ENCODE results near the gene ANO2. TPM values are rescaled to one million over a fixed set of nuclear protein-coding genes. Genes with fewer than 3 reads are reported as not detected.
"Not testable (repeated sequence)": the region's sequence is repeated elsewhere in the genome, so short reads cannot be mapped to it uniquely, and the experiment has no call there.

ANO2 gene
- total RNA-seq, 2 experiments from 2014 or later, result not detected

- no peak overlapping the region for H3K4me3 Mint-ChIP-seq
- peaks cover 2% of the 10 kb centered on the region for H3K9me3 Mint-ChIP-seq
- POLR2A ChIA-PET, result no interaction called here
- ATAC-seq (no peak), DNase-seq (peak; percentile 59)
- H3K36me3 Mint-ChIP-seq (ENCODE audit: low read depth), result no peaks in the 10 kb centered on the region
- H3K4me1 Mint-ChIP-seq (ENCODE audit: low read depth), result peaks cover 5% of the 10 kb centered on the region
- H3K27ac Mint-ChIP-seq, result no peak overlapping the region
- TF ChIP-seq CTCF (IDR thresholded peaks at IDR 0.05), result no peak
- CTCF ChIA-PET, result no interaction called here
- H3K27me3 Mint-ChIP-seq, result peaks cover 39% of the 10 kb centered on the region
- intact Hi-C loops (cut with micrococcal nuclease), result no loop called here
These were observed 55.5 kb downstream of the ANO2 start for GRCh38 chr12:5889381-5890047.

GRCh38 chr12:5888816-5889315 lies 56.2 kb downstream of the ANO2 start:
- ChIA-PET CTCF (no interaction called here), POLR2A (no interaction called here)
- ATAC-seq (no peak), DNase-seq (no peak)
- H3K27ac Mint-ChIP-seq, result no peak overlapping the region
- peaks cover 5% of the 10 kb centered on the region for H3K4me1 Mint-ChIP-seq (ENCODE audit: low read depth)
- intact Hi-C loops (cut with micrococcal nuclease), result no loop called here
- no peaks in the 10 kb centered on the region for H3K36me3 Mint-ChIP-seq (ENCODE audit: low read depth)
- no peak for TF ChIP-seq CTCF (IDR thresholded peaks at IDR 0.05)
- peaks cover 2% of the 10 kb centered on the region for H3K9me3 Mint-ChIP-seq
- peaks cover 38% of the 10 kb centered on the region for H3K27me3 Mint-ChIP-seq
- no peak overlapping the region for H3K4me3 Mint-ChIP-seq

GRCh38 chr12:5887819-5888218 lies 57.2 kb downstream of the ANO2 start:
- peaks cover 42% of the 10 kb centered on the region for H3K27me3 Mint-ChIP-seq
- intact Hi-C loops (cut with micrococcal nuclease); ATAC-seq; H3K27ac Mint-ChIP-seq; H3K36me3 Mint-ChIP-seq (ENCODE audit: low read depth); POLR2A ChIA-PET; H3K4me1 Mint-ChIP-seq (ENCODE audit: low read depth); H3K9me3 Mint-ChIP-seq: not testable (repeated sequence)
- peak overlapping the region; percentile 69 for H3K4me3 Mint-ChIP-seq
- CTCF ChIA-PET, result interaction anchor here (1.5 kb wide), 1 partner anchor 11 kb away, joined by 3 read pairs; no protein-coding TSS in a partner anchor
- peak; percentile 2 for DNase-seq

- ATAC-seq (no peak), DNase-seq (no peak)
- intact Hi-C loops (cut with micrococcal nuclease), result no loop called here
- Mint-ChIP-seq H3K4me1 (ENCODE audit: low read depth) (peaks cover 5% of the 10 kb centered on the region), H3K36me3 (ENCODE audit: low read depth) (no peaks in the 10 kb centered on the region), H3K9me3 (peaks cover 2% of the 10 kb centered on the region), H3K27me3 (peaks cover 41% of the 10 kb centered on the region), H3K4me3 (no peak overlapping the region), H3K27ac (no peak overlapping the region)
- CTCF ChIA-PET, result no interaction called here
- POLR2A ChIA-PET, result no interaction called here
- no peak for TF ChIP-seq CTCF (IDR thresholded peaks at IDR 0.05)
These were observed 60.2 kb downstream of the ANO2 start for GRCh38 chr12:5884866-5885265.

- Mint-ChIP-seq H3K4me3 (no peak overlapping the region), H3K4me1 (ENCODE audit: low read depth) (peaks cover 5% of the 10 kb centered on the region), H3K27me3 (peaks cover 41% of the 10 kb centered on the region), H3K36me3 (ENCODE audit: low read depth) (no peaks in the 10 kb centered on the region), H3K9me3 (peaks cover 2% of the 10 kb centered on the region), H3K27ac (no peak overlapping the region)
- TF ChIP-seq CTCF (IDR thresholded peaks at IDR 0.05), result no peak
- ATAC-seq (no peak), DNase-seq (no peak)
- CTCF ChIA-PET, result no interaction called here
- POLR2A ChIA-PET, result no interaction called here
- intact Hi-C loops (cut with micrococcal nuclease), result no loop called here
These were observed 60.8 kb downstream of the ANO2 start for GRCh38 chr12:5884285-5884684.

All from activated CD8-positive, alpha-beta T cell treated with anti-CD3 and anti-CD28 coated beads for 36 hours (primary cell).